Bronchial epithelial cell (primary cell): ENCODE results near the gene PFKL. TPM values are rescaled to one million over a fixed set of nuclear protein-coding genes. Genes with fewer than 3 reads are reported as not detected.

Source experiments
- DNase-seq: peaks from one replicate; pipeline ENCODE4 v3.0.0-alpha.2; 2010; ENCODE audit warnings: low read depth
- FAIRE-seq: peaks from 2 replicates; lab custom pipeline; 2011; peaks lifted over from hg19 to GRCh38; lab: Jason Lieb, UNC
- H3K27me3 ChIP-seq: 2 replicates; pipeline ENCODE4 v1.5.1; 2011; ENCODE audit warnings: low read length; ENCODE audit not compliant: control insufficient read depth, insufficient read depth
- H3K36me3 ChIP-seq: 2 replicates; pipeline ENCODE4 v1.5.1; 2011; ENCODE audit warnings: low read length; ENCODE audit not compliant: control insufficient read depth, insufficient read depth
- H3K4me3 ChIP-seq: 2 replicates; pipeline ENCODE4 v1.5.1; 2011; ENCODE audit warnings: mild to moderate bottlenecking, low read depth, low read length, control low read depth
- CTCF ChIP-seq: IDR thresholded peaks from 2 replicates; pipeline ENCODE4 v1.5.1; 2011; ENCODE audit warnings: mild to moderate bottlenecking, moderate library complexity, low read length, control low read depth, inconsistent platforms; ENCODE audit not compliant: insufficient read depth, severe bottlenecking
- total RNA-seq: library from RNA; depleted of rRNA; stranded (reverse); fragments of >200 nt; gene quantifications from 2 replicates; pipeline ENCODE4 v1.2.1, GENCODE V29; 2014

The PFKL gene
- total RNA-seq, 1 donor from 2014 or later, result 148 TPM

- TF ChIP-seq CTCF, result no peak
- Histone ChIP-seq H3K27me3 (peaks cover 14% of the 10 kb centered on the region), H3K4me3 (no peak overlapping the region), H3K36me3 (no peaks in the 10 kb centered on the region)
- DNase-seq, result no peak
- no peak for FAIRE-seq
Measured at GRCh38 chr21:44351535-44352252, 51.8 kb downstream of the PFKL start.

DNA sequence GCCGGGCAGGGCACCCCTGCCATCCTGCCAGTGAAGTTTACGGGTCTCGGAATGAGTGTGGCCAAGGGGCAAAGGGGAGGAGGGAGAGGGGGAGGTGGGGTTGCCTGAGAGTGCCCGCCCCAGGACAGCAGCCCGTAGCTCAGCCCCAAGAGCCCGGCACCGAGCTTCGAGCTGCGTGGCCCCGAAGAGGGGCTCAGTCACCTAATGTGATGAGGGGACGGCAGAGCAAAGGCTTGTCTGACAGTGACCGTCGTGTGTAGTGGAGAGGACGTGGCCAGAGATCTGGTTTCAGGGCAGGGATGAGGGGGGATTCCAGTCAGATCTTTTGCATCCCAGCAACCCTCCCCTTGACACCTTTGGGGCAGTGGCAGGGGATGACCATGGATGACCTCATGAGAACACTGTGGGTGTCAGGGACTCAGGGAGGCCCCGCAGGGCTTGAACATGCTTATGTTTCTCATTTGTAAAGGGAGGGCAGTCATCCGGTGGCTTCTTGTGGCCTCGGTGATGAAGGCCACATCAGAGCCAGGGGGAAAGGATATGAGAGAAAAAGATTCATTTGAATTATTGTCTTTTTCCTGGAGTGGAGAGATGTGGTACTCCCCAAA is 52.5 kb downstream of the PFKL start:
- H3K36me3 ChIP-seq, result no peaks in the 10 kb centered on the region
- DNase-seq (no peak), FAIRE-seq (no peak)
- peaks cover 12% of the 10 kb centered on the region for H3K27me3 ChIP-seq
- TF ChIP-seq CTCF, result no peak
- no peak overlapping the region for H3K4me3 ChIP-seq

GRCh38 chr21:44353191-44353970 is 53.5 kb downstream of the PFKL start, which contains the start of gene TRPM2:
Gene TRPM2 (plus strand): TSS chr21:44353621. CDS start chr21:44353701, 80 bp downstream.
- Histone ChIP-seq H3K36me3 (no peaks in the 10 kb centered on the region), H3K27me3 (peaks cover 9% of the 10 kb centered on the region), H3K4me3 (no peak within 1 kb of the TSS)
- TF ChIP-seq CTCF, result no peak
- no peak for FAIRE-seq
- no peak for DNase-seq

GRCh38 chr21:44354001-44354405 is 54.1 kb downstream of the PFKL start:
- FAIRE-seq (no peak), DNase-seq (no peak)
- H3K4me3 ChIP-seq, result no peak overlapping the region
- H3K36me3 ChIP-seq, result no peaks in the 10 kb centered on the region
- H3K27me3 ChIP-seq, result peaks cover 7% of the 10 kb centered on the region
- TF ChIP-seq CTCF, result no peak

GRCh38 chr21:44354775-44355771 is 55.2 kb downstream of the PFKL start:
- H3K36me3 ChIP-seq, result no peaks in the 10 kb centered on the region
- H3K27me3 ChIP-seq, result peaks cover 3% of the 10 kb centered on the region
- no peak for TF ChIP-seq CTCF
- DNase-seq (no peak), FAIRE-seq (peak; percentile 32)
- H3K4me3 ChIP-seq, result no peak overlapping the region
